GM10847 (cell line): ENCODE measurements around the gene RASAL2.

Source experiments
- POLR2A ChIP-seq: IDR thresholded peaks from 2 replicates; pipeline ENCODE4 v1.6.1; 2011; ENCODE audit not compliant: insufficient read length; ENCODE audit errors: extremely low read depth

The RASAL2 gene

DNA sequence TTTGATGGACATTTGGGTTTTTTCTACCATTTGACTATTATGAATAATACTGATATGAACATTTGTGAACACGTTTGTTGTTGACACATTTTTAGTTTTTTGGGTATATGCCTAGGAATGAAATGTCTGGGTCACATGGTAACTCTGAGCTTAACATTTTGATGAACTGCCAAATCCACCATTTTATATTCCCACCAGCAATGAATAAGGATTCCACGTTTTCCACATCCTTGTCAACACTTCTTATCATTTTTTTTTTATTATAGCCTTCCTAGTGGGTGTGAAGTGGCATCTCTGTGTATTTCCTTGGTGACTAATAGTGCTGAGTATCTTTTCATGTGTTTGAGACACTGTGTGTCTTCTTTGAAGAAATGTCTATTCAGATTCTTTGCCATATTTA, 67.6 kb downstream of the RASAL2 start:
- TF ChIP-seq POLR2A, result no peak

DNA sequence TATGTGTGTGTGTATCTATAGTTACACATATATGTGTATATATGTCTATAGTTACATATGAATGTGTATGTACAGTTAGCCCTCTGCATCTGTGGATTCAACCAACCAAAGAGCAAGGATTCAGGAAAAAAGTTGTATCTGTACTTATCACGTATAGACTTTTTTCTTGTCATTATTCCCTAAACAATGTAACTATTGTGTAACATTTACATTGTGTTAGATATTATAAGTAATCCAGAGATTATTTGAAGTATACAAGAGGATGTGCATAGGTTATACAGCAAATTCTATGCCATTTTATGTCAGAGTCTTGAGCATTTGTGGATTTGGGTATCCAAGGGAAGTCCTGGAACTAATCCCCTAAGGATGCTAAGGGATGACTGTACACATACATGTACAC, 71.3 kb downstream of the RASAL2 start:
- no peak for TF ChIP-seq POLR2A

DNA sequence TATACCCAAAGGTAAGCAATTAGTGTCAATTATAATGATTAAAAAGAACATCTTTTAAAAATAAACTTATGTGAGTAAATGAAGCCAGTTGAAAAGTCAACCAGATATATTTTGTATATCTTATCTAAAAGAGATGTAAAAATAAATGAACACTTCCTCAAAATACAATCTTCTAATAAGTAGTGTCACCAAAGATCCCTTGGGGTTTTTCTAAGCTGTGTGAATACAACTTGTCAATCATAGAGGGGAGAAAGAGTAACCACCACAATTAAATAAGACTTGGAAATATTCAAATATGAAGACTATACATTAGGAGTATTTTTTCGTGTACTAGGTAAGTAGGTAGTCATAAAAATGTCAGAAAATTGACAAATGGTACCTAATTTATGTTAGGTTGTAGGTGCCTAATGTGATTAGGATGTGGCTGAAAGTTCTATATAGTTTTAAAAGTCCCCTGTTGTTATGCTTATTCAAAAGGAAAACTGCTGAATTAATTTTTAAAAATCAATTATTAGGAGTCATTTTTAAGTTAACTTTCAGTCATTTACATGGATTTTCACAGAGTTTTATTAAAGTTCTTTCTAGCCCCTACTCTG, 72.6 kb downstream of the RASAL2 start:
- TF ChIP-seq POLR2A, result no peak

DNA sequence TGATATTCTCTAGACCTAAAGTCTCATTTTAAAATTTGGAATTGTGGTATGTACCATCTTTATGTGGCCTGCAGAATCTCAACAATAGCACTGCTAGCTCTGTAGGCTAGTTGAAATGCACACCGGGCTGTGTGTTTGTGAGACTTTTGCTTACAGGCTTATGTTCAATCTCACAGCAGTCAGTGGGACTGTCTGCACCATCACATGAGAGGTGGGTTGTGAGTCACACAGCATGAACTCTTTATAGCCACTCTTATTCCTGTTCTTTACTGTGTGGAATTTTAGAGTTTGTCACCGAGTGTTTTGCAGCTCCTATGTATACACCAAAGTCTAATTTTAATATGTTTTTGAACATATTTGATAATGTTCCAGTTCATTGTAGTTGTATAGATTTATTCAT, 74.6 kb downstream of the RASAL2 start:
- no peak for TF ChIP-seq POLR2A

DNA sequence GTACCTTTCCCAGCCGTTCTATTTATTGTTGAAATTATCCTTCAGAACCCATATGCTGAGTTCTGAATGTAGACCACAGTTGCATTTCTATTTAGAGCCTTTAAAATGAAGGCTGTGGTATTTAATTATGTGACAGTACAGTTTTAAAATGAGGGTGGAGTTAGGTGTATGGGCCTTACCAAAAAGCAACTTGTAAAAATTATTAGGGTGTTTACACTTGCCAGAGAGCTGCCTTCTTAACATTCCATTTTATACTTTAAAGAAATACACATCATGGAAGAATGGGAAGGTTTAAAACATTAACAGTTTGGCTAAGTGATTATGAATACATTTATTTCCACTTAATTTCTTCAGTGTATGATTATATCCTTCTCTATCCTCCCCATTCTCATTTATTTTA, 75.7 kb downstream of the RASAL2 start:
- TF ChIP-seq POLR2A, result no peak

DNA sequence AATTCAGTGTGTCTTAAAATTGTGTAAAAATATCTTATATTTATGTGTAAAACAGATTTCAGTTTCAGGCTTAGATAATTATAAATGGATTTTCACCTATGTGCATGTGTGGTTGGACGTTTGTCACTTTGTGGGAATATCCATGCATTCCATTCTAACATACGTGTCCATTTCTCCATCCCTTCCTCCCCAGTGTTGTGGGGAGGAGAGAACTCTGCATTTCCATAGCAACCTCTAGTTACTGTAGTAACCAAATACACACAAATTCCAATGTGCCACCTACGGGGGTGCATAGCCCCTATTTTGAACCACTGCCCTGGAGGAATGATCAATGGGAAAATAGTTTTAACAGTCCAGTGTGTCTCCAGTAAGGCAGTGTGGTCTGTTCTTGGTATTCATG, 79.0 kb downstream of the RASAL2 start:
- TF ChIP-seq POLR2A, result no peak

DNA sequence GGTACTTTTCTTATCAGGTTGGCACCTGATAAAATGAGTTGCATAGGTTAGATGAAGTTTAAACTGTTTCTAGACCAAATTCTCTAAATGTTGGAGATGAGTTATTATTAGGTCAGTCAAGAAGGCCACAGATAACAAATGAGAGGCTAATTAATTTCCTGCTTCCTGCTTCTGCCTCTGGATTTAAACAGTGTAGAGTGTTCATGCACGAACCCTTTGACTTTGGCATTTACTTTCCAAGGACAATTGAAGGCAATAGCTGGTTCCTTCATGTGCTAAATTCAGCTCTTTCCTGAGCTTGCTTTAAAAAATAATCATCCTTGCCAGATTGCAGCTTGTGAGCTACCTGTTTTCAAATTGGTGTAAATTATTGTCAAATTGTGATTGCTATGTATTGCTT, 80.6 kb downstream of the RASAL2 start:
- no peak for TF ChIP-seq POLR2A

DNA sequence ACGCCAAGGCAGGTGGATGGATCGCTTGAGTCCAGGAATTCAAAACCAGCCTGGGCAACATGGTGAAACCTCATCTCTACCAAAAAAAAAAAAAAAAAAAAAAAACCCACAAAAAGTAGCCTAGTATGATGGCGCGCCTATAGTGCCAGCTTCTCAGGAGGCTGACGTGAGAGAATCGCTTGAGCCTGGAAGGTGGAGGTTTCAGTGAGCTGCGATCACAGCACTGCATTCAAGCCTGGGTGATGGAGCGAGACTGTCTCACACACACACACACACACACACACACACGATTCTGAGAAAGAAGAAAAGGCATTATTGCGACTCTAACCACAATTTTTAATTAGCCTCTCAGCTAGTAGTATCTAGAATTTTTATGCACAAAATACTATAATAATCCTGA, 86.5 kb downstream of the RASAL2 start:
- TF ChIP-seq POLR2A, result no peak

DNA sequence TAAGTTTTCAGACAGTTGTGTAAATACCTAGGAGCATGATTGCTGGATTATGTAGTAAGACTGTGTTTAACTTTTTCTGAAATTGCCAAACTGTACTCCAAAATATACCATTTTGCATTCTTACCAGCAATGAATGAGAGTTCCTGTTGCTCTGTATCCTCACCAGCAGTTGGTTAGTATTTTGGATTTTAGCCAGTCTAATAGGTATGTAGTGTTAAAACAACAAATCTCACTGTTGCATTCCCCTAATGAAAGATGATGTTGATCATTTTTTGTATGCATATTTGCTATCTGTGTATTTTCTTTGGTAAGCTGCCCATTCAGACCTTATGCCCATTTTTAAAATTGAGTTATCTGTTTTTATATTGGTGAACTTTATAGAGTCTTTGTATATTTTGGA, 89.9 kb downstream of the RASAL2 start:
- TF ChIP-seq POLR2A, result no peak

DNA sequence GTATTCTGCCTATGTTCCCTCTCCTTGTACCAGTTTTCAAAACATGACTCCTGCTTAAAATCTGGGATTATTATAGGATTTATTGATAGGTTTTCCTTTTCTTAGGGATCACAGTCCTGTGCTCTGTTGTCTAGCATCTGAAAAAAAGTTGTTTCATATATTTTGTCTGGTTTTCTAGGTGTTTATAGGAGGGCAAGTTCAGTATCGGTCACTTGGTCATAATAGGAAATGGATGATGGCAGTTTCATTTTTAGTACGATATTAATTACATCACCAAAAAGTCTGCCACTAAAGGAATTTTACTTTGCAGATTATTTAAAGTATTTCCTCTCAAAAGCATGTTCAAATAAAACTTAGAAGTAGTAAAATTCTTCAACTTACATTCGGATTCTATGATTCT, 94.4 kb downstream of the RASAL2 start:
- TF ChIP-seq POLR2A, result no peak

DNA sequence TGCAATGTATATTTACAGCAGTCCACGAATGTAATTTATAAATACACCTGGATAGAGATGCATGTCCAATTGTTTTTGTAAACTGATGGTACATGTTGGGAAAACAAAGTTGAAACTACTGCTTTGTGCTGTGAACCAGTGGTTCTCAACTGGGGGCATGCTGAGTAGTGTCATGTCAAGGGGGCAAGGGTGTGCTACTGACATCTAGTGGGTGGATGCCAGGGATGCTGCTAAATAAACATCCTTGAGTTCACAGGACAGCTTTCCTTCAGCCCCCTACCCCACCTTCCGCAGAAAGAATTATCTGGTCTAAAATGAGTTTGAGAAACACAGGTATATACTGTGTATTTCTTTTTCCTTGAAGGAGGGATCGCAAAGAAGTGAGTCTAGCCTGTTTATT, 95.9 kb downstream of the RASAL2 start:
- no peak for TF ChIP-seq POLR2A

DNA sequence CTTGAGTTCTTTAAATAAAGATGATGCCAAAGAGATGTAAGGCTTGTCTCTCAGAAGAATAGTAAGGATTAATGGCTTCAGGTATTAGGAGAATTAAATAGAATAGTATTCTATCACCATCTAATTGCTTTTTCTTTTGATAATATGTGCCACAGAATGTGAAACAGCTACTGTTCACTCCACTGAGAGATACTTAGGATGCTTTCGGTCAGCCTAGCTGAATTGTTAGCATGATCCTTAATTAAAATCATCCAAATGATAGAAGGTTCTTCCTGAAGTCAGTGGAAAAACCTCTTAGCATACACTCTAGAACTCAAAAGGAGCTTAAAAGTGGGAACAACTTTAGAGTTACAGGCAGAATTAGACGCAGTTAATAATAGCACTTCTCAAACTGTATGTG, 97.0 kb downstream of the RASAL2 start:
- no peak for TF ChIP-seq POLR2A

DNA sequence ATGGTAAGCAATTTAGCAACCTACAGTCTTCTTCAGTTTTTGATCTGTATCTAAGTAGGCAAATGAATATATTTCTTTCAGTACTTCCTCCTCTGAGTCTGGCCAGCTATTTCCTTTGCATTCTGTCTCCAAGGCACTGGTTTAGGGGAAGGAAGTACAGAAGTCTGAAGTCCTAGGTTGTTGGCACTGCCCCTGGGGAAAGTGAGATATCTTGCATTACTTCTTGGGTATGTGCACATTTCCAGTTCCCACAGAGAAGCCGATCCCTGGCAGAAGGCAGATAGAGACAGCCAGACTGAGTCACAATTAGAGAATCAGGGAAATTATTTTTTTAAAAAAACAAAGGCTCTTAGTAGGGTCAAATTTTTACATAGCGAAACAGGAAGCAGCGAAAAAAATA, 98.8 kb downstream of the RASAL2 start:
- TF ChIP-seq POLR2A, result no peak

DNA sequence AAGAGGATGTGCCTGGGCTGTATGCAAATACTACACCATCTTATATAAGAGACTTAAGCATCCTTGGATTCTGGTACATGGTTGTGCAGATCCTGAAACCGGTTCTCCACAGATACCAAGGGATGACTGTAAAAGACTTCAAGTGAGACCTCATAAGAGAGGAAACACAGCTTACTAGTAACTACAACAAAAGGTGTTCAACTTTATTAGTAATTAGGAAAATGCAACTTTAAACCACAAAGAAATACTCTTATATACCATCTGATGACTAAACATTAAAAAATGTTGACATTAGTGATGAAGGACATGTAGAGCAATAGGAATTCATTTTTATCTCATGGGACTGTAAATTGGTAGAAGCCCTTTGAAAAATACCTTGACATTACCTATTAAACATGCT, 102.7 kb downstream of the RASAL2 start:
- TF ChIP-seq POLR2A, result no peak

DNA sequence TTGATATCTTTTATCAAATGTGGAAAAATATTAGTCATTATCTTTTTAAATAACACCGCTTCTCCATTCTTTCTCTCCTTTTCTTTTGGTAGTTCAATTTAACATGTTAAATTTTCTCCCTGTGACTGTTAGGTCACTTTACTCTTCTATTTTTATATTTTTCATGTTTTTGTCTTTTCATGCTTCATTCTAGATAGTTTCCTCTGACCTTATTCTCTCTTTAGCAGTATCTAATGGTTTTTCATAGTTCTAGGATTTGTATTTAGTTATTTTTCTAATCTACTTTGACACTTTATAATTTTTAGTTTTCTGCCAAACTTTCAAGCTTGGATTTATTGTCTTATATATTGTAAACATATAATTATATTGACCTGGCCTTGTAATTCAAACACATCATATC, 116.0 kb downstream of the RASAL2 start:
- TF ChIP-seq POLR2A, result no peak

DNA sequence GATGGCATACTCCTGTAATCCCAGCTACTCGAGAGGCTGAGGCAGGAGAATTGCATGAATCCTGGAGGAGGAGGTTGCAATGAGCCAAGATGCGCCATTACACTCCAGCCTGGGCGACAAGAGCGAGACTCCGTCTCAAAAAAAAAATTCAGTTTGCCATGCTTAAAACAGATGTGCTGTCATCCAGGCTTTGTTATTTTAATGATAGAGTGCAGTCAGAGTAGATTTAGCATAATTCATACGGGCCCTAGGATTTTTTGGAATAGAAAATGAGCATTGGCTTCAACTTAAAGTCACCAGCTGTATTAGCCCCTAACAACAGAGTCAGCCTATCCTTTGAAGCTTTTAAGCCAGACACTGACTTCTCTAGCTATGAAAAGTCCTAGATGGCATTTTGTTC, 124.6 kb downstream of the RASAL2 start:
- no peak for TF ChIP-seq POLR2A

DNA sequence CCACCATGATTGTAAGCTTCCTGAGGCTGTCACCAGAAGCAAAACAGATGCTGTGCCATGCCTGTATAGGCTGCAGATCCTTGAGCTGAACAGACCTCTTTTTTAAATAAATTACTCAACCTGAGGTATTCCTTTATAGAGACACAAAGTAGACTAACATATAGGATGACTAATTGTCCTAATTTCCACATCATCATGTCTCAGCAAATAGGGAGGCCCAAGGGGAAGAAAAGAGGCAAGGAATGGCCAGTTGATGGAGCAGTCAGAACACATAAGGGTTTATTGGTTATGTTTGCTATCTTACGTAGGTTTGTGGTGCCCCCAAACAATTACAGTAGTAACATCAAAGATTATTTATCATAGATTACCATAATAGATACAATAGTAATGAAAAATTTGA, 126.2 kb downstream of the RASAL2 start:
- TF ChIP-seq POLR2A, result no peak

DNA sequence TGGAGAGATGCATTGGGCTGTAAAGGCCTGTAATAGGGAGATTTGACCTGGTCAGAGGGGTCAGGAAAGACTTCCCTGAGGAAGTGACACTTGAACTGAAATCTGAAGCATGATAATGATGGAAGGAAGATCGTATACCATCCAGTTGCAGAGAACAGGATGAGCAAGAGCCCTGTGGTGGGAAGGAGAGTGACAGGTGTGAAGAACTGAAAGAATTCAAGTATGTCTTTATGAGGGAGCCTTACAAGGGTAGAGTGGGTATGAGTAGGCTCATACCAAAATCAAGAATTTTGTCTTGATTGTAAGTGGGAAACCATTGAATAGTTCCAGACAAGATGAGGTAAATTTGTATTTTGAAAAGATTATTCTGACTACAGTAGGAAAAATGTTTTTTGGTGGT, 129.4 kb downstream of the RASAL2 start:
- no peak for TF ChIP-seq POLR2A
